GM19238 (cell line): ENCODE data around the gene RYR1.
"Not testable (repeated sequence)": the region's sequence is repeated elsewhere in the genome, so short reads cannot be mapped to it uniquely, and the experiment has no call there.

Source experiments
- DNase-seq: peaks from one replicate; pipeline ENCODE4 v3.0.0; 2011; ENCODE audit warnings: low spot score; ENCODE audit not compliant: insufficient read length

The RYR1 gene

GRCh38 chr19:38512277-38512676 is 78.8 kb downstream of the RYR1 start:
- DNase-seq: no peak

- not testable (repeated sequence) for DNase-seq
Observed at GRCh38 chr19:38513156-38513555, 79.7 kb downstream of the RYR1 start.

- DNase-seq: no peak
Observed at GRCh38 chr19:38513762-38514167, 80.3 kb downstream of the RYR1 start.

GRCh38 chr19:38514812-38515633 is 81.5 kb downstream of the RYR1 start:
- DNase-seq: peak; percentile 89

GRCh38 chr19:38515896-38516295 is 82.4 kb downstream of the RYR1 start:
- no peak for DNase-seq

GRCh38 chr19:38516802-38517201 is 83.3 kb downstream of the RYR1 start:
- no peak for DNase-seq

DNA sequence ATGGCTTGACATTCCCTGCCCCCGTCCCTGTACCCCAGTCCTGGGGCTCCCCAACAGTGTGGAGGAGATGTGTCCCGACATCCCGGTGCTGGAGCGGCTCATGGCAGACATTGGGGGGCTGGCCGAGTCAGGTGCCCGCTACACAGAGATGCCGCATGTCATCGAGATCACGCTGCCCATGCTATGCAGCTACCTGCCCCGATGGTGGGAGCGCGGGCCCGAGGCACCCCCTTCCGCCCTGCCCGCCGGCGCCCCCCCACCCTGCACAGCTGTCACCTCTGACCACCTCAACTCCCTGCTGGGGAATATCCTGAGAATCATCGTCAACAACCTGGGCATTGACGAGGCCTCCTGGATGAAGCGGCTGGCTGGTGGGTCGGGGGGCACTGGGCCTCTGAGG is 83.8 kb downstream of the RYR1 start:
- DNase-seq: no peak

GRCh38 chr19:38517980-38518379 is 84.5 kb downstream of the RYR1 start:
- not testable (repeated sequence) for DNase-seq

GRCh38 chr19:38519168-38519567 is 85.7 kb downstream of the RYR1 start:
- no peak for DNase-seq

- DNase-seq: no peak
Observed at GRCh38 chr19:38519988-38520387, 86.5 kb downstream of the RYR1 start.

DNA sequence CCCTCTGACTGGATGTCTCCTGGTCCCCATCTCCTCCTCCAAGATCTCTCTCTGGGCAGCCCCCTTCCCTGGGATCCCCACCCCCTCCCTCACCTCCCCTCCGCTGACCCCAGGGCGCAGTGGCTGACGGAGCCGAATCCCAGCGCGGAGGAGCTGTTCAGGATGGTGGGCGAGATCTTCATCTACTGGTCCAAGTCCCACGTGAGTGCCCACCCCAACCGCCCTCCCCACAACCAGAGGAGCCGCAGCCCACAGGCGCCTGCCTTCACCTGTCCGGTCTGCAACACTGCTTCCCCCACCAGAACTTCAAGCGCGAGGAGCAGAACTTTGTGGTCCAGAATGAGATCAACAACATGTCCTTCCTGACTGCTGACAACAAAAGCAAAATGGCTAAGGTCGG is 89.4 kb downstream of the RYR1 start:
- no peak for DNase-seq

- no peak for DNase-seq
Observed at GRCh38 chr19:38523319-38523718, 89.8 kb downstream of the RYR1 start.

- no peak for DNase-seq
Observed at GRCh38 chr19:38524369-38524768, 90.9 kb downstream of the RYR1 start.

DNA sequence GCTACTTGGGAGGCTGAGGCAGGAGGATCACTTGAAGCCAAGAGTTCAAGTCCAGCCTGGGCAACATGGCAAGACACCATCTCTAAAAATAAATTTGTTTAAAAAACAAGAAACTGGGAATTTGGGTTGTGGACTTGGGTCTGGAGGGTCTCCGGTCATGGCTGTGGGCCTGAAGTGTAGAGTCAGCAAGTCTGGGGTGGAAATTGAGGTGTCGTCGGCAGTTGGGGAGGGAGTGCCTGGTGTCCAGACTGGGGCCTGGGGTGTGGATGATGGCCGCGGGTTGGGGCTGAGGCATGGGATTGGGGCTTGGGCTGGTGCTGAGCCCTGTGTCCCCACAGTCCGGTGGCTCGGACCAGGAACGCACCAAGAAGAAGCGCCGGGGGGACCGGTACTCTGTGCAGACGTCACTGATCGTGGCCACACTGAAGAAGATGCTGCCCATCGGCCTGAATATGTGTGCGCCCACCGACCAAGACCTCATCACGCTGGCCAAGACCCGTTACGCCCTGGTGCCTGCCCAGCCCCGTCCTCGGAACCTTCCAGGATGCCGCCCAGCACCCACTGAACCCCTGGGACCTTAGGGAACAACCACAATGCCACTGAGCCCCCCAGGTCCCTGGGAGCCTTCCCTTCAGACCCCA is 91.6 kb downstream of the RYR1 start:
- no peak for DNase-seq

DNA sequence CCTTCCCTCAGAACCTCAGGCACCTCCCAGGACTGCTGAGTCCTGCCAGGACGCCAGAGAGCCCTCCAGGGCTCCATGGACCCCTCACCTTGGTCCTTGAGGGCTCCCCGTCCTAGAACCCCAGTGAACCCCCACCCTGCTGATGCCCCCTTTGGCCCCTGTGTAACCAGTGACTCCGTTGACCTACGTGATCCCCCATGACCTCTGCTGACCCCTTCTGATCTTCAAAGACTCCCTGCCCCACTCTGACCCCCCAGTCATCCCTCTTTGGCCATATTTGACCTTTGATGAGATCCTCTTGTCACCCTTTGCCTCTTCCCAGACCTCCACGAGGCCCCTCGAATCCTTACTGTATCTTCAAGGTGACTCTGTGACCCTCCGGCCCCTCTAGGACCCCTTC is 92.9 kb downstream of the RYR1 start:
- no peak for DNase-seq

DNA sequence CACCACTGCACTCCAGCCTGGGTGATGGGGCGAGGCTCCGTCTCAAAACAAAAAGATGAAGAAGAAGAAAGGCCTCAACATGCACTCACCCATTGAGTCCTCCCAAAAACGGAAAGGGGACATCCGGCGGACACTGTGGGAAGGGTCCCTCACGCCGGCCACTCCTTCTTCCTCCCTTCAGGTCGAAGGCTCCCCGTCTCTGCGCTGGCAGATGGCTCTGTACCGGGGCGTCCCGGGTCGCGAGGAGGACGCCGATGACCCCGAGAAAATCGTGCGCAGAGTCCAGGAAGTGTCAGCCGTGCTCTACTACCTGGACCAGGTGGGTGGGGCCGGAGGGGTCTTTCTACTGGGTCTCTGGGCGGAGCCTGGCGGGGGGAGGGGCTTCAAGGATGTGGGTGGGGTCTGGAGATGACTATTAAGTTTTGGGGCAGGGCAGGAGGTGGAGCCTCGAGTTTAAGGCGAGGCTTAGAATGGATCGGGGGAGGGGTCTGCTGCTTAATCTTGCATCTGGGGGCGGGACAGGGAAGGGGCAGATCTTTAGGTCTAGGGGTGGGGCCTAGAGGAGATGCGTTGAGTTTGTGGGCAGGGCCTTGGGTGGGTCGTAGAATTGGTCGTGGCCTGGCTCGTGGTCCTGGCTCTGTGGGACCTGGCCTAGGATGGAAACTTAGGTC is 94.1 kb downstream of the RYR1 start:
- no peak for DNase-seq

GRCh38 chr19:38528213-38528755 is 94.8 kb downstream of the RYR1 start:
- DNase-seq: no peak

GRCh38 chr19:38528931-38529330 is 95.4 kb downstream of the RYR1 start:
- no peak for DNase-seq

- no peak for DNase-seq
Observed at GRCh38 chr19:38531515-38531914, 98.0 kb downstream of the RYR1 start.

GRCh38 chr19:38532939-38533338 is 99.4 kb downstream of the RYR1 start:
- no peak for DNase-seq

GRCh38 chr19:38534574-38534973 is 101.1 kb downstream of the RYR1 start:
- no peak for DNase-seq

- no peak for DNase-seq
Observed at GRCh38 chr19:38535212-38535611, 101.7 kb downstream of the RYR1 start.
